Cardiac atrium fibroblast (primary cell): ENCODE data around the gene ZNF714. TPM values are rescaled to one million over a fixed set of nuclear protein-coding genes. Genes with fewer than 3 reads are reported as not detected.

ENCODE experiments used
- total RNA-seq: library from RNA; depleted of rRNA; stranded (reverse); fragments of >200 nt; gene quantifications from 2 replicates; pipeline ENCODE4 v1.2.3, GENCODE V29; 2015

ZNF714 gene
- 2.9 and 3.1 TPM in 2 replicates for total RNA-seq

DNA sequence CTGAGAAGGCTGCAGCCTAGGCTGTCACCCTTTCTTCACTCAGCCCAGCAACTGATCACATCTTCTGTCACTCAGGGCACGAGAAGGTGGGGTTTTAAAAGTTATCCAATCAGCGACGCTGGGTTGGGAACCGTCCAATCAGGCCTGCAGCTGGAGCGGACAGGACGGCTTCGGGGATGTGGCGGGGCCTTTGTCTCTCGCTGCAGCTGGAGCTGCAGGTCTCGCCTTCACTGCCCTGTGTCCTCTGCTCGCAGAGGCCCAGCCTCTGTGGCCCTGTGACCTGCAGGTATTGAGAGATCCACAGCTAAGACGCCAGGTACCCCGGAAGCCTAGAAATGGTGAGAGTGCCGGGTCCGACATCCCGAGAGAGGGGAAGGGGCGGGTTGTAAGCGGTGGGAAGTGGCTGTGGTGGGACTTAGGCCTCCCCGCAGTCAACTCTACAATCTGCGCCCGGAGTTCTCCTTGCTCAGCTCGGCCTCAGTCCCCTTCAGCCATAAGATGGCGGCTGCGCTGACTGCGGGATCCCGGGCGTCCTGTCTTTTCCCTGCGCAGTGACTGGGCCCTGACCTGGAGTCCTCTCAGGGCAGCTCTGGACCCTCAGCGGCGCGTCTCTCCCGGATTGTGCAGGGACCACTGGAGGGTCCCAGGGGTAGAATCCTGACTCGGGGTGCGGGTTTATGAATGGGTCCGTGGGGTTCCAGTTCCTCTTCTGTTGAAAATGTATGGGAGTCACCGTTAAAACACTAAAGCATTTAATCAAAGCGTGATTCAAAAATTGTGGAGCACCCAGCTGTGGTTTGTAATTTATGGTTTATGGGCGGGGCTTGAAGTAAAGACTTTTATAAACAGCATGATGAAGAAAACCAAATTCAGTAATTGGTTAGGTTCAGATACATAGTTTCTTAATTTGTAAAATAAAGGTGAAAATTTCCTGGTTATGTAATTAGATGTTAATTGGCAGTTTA is at the start of gene ZNF714:
Gene ZNF714, plus strand, starts transcription at position 193 of the 965 bp plus-strand sequence. CDS start 16,066 bp downstream, outside the sequence.

DNA sequence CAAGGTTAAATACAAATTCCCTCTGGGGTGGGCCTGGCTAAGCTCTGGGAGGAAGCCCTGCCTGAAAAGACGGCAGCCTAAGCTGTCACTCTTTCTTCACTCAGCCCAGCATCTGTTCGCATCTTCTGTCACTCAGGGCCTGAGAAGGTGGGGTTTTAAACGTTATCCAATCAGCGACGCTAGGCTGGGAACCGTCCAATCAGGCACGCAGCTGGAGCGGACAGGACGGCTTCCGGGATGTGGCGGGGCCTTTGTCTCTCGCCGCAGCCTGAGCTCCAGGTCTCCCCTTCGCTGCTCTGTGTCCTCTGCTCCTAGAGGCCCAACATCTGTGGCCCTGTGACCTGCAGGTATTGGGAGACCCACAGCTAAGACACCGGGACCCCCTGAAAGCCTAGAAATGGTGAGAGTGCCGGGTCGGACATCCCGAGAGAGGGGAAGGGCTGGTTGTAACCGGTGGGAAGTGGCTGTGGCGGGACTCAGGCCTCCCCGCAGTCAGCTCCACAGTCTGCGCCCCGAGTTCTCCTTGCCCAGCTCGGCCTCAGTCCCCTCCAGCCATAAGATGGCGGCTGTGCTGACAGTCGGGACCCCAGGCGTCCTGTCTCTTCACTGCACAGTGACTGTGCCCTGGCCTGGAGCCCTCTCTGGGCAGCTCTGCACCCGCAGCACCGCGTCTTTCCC is 59.9 kb downstream of the ZNF714 start, which contains the start of gene ZNF431:
Gene ZNF431, plus strand, starts transcription at position 254 of the 678 bp plus-strand sequence. Its CDS starts 144 bp downstream, at position 398.

Other genes starting within 250 kb of the ZNF714 start
- gene ZNF85, start 159.0 kb upstream of the ZNF714 start, total RNA-seq, result 2.3 and 5.2 TPM in 2 replicates
- gene ZNF430, start 61.5 kb upstream of the ZNF714 start, total RNA-seq, result 2.7 and 3.2 TPM in 2 replicates
- gene ZNF431, start 59.8 kb downstream of the ZNF714 start, total RNA-seq, result 1.9 and 3.8 TPM in 2 replicates
- gene ZNF708, start 247.2 kb downstream of the ZNF714 start, total RNA-seq, result 2.3 and 3.9 TPM in 2 replicates